ENCODE measurements around the gene DHX8.
A peak's percentile ranks its signal among the peaks of the same experiment; 100 is the strongest.

The DHX8 gene

GRCh38 chr17:43524945-43525575 lies 41.3 kb downstream of the DHX8 start:
- peaks cover 38% of the 10 kb centered on the region for H3K4me1 ChIP-seq (ENCODE audit: control insufficient read depth, insufficient read depth, low read length)
- no peak overlapping the region for H3K27ac ChIP-seq (ENCODE audit: low read depth, low read length)
- H3K36me3 ChIP-seq (ENCODE audit: control insufficient read depth, insufficient read depth, low read length) = peaks cover 86% of the 10 kb centered on the region

GRCh38 chr17:43526886-43527648 lies 43.3 kb downstream of the DHX8 start:
- Histone ChIP-seq H3K4me3 (ENCODE audit: low read depth, low read length) (no peak overlapping the region), H3K36me3 (ENCODE audit: control insufficient read depth, insufficient read depth, low read length) (peaks cover 75% of the 10 kb centered on the region), H3K9me3 (ENCODE audit: control insufficient read depth, insufficient read depth, low read depth, low read length) (no peaks in the 10 kb centered on the region), H3K27me3 (ENCODE audit: control insufficient read depth, insufficient read depth, low read length) (no peaks in the 10 kb centered on the region), H3K27ac (ENCODE audit: low read depth, low read length) (no peak overlapping the region), H3K9ac (ENCODE audit: low read length) (no peak overlapping the region), H3K4me1 (ENCODE audit: control insufficient read depth, insufficient read depth, low read length) (peaks cover 53% of the 10 kb centered on the region)

More at GRCh38 chr17:43524945-43525575, 41.3 kb downstream of the DHX8 start:
- Histone ChIP-seq H3K27me3 (ENCODE audit: control insufficient read depth, insufficient read depth, low read length) (no peaks in the 10 kb centered on the region), H3K9ac (ENCODE audit: low read length) (no peak overlapping the region), H3K4me3 (ENCODE audit: low read depth, low read length) (no peak overlapping the region), H3K9me3 (ENCODE audit: control insufficient read depth, insufficient read depth, low read depth, low read length) (no peaks in the 10 kb centered on the region)

- Histone ChIP-seq H3K4me1 (ENCODE audit: control insufficient read depth, insufficient read depth, low read length) (peaks cover 58% of the 10 kb centered on the region), H3K27ac (ENCODE audit: low read depth, low read length) (no peak overlapping the region), H3K36me3 (ENCODE audit: control insufficient read depth, insufficient read depth, low read length) (peaks cover 79% of the 10 kb centered on the region), H3K4me3 (ENCODE audit: low read depth, low read length) (no peak overlapping the region), H3K27me3 (ENCODE audit: control insufficient read depth, insufficient read depth, low read length) (no peaks in the 10 kb centered on the region), H3K9me3 (ENCODE audit: control insufficient read depth, insufficient read depth, low read depth, low read length) (no peaks in the 10 kb centered on the region), H3K9ac (ENCODE audit: low read length) (no peak overlapping the region)
Measured at GRCh38 chr17:43528319-43528987, 44.7 kb downstream of the DHX8 start.

GRCh38 chr17:43528988-43529814 lies 45.4 kb downstream of the DHX8 start:
- Histone ChIP-seq H3K9ac (ENCODE audit: low read length) (no peak overlapping the region), H3K4me1 (ENCODE audit: control insufficient read depth, insufficient read depth, low read length) (peaks cover 61% of the 10 kb centered on the region), H3K9me3 (ENCODE audit: control insufficient read depth, insufficient read depth, low read depth, low read length) (no peaks in the 10 kb centered on the region), H3K4me3 (ENCODE audit: low read depth, low read length) (no peak overlapping the region), H3K36me3 (ENCODE audit: control insufficient read depth, insufficient read depth, low read length) (peaks cover 77% of the 10 kb centered on the region), H3K27me3 (ENCODE audit: control insufficient read depth, insufficient read depth, low read length) (no peaks in the 10 kb centered on the region), H3K27ac (ENCODE audit: low read depth, low read length) (peak overlapping the region; percentile 74; the same call in 1 of the 2 replicates)

GRCh38 chr17:43529947-43530287 lies 46.1 kb downstream of the DHX8 start:
- Histone ChIP-seq H3K9me3 (ENCODE audit: control insufficient read depth, insufficient read depth, low read depth, low read length) (no peaks in the 10 kb centered on the region), H3K27ac (ENCODE audit: low read depth, low read length) (peak overlapping the region; percentile 74; the same call in 1 of the 2 replicates), H3K4me3 (ENCODE audit: low read depth, low read length) (peak overlapping the region; percentile 49), H3K4me1 (ENCODE audit: control insufficient read depth, insufficient read depth, low read length) (peaks cover 61% of the 10 kb centered on the region), H3K9ac (ENCODE audit: low read length) (peak overlapping the region; percentile 81), H3K27me3 (ENCODE audit: control insufficient read depth, insufficient read depth, low read length) (no peaks in the 10 kb centered on the region), H3K36me3 (ENCODE audit: control insufficient read depth, insufficient read depth, low read length) (peaks cover 72% of the 10 kb centered on the region)

GRCh38 chr17:43530288-43531081 lies 46.7 kb downstream of the DHX8 start:
- Histone ChIP-seq H3K4me1 (ENCODE audit: control insufficient read depth, insufficient read depth, low read length) (peaks cover 58% of the 10 kb centered on the region), H3K9me3 (ENCODE audit: control insufficient read depth, insufficient read depth, low read depth, low read length) (no peaks in the 10 kb centered on the region), H3K36me3 (ENCODE audit: control insufficient read depth, insufficient read depth, low read length) (peaks cover 73% of the 10 kb centered on the region), H3K27me3 (ENCODE audit: control insufficient read depth, insufficient read depth, low read length) (no peaks in the 10 kb centered on the region), H3K27ac (ENCODE audit: low read depth, low read length) (peak overlapping the region; percentile 84), H3K9ac (ENCODE audit: low read length) (peak overlapping the region; percentile 81), H3K4me3 (ENCODE audit: low read depth, low read length) (peak overlapping the region; percentile 49)

- H3K27me3 ChIP-seq (ENCODE audit: control insufficient read depth, insufficient read depth, low read length) = no peaks in the 10 kb centered on the region
- peak overlapping the region; percentile 84 for H3K27ac ChIP-seq (ENCODE audit: low read depth, low read length)
- H3K4me1 ChIP-seq (ENCODE audit: control insufficient read depth, insufficient read depth, low read length) = peaks cover 55% of the 10 kb centered on the region
- peaks cover 77% of the 10 kb centered on the region for H3K36me3 ChIP-seq (ENCODE audit: control insufficient read depth, insufficient read depth, low read length)
- H3K9me3 ChIP-seq (ENCODE audit: control insufficient read depth, insufficient read depth, low read depth, low read length) = no peaks in the 10 kb centered on the region
- peak overlapping the region; percentile 64 for H3K9ac ChIP-seq (ENCODE audit: low read length)
- peak overlapping the region; percentile 21 for H3K4me3 ChIP-seq (ENCODE audit: low read depth, low read length)
Measured at GRCh38 chr17:43531082-43531378, 47.3 kb downstream of the DHX8 start.

GRCh38 chr17:43531955-43532354 lies 48.2 kb downstream of the DHX8 start:
- no peak overlapping the region for H3K9ac ChIP-seq (ENCODE audit: low read length)
- no peaks in the 10 kb centered on the region for H3K27me3 ChIP-seq (ENCODE audit: control insufficient read depth, insufficient read depth, low read length)
- H3K4me1 ChIP-seq (ENCODE audit: control insufficient read depth, insufficient read depth, low read length) = peaks cover 55% of the 10 kb centered on the region
- no peak overlapping the region for H3K4me3 ChIP-seq (ENCODE audit: low read depth, low read length)
- no peak overlapping the region; the same call in 1 of the 2 replicates for H3K27ac ChIP-seq (ENCODE audit: low read depth, low read length)
- H3K9me3 ChIP-seq (ENCODE audit: control insufficient read depth, insufficient read depth, low read depth, low read length) = no peaks in the 10 kb centered on the region
- H3K36me3 ChIP-seq (ENCODE audit: control insufficient read depth, insufficient read depth, low read length) = peaks cover 74% of the 10 kb centered on the region

GRCh38 chr17:43532581-43532980 lies 48.8 kb downstream of the DHX8 start:
- H3K4me1 ChIP-seq (ENCODE audit: control insufficient read depth, insufficient read depth, low read length) = peaks cover 53% of the 10 kb centered on the region
- H3K27ac ChIP-seq (ENCODE audit: low read depth, low read length) = 0 out of 2 replicates have a peak overlapping the region, but pooled peaks have one; percentile 18
- H3K9ac ChIP-seq (ENCODE audit: low read length) = no peak overlapping the region

GRCh38 chr17:43533699-43534098 lies 49.9 kb downstream of the DHX8 start:
- peaks cover 60% of the 10 kb centered on the region for H3K36me3 ChIP-seq (ENCODE audit: control insufficient read depth, insufficient read depth, low read length)
- no peak overlapping the region for H3K4me3 ChIP-seq (ENCODE audit: low read depth, low read length)
- H3K9ac ChIP-seq (ENCODE audit: low read length) = no peak overlapping the region
- H3K27ac ChIP-seq (ENCODE audit: low read depth, low read length) = no peak overlapping the region
- H3K27me3 ChIP-seq (ENCODE audit: control insufficient read depth, insufficient read depth, low read length) = no peaks in the 10 kb centered on the region
- H3K9me3 ChIP-seq (ENCODE audit: control insufficient read depth, insufficient read depth, low read depth, low read length) = no peaks in the 10 kb centered on the region
- H3K4me1 ChIP-seq (ENCODE audit: control insufficient read depth, insufficient read depth, low read length) = peaks cover 53% of the 10 kb centered on the region

More at GRCh38 chr17:43532581-43532980, 48.8 kb downstream of the DHX8 start:
- Histone ChIP-seq H3K9me3 (ENCODE audit: control insufficient read depth, insufficient read depth, low read depth, low read length) (no peaks in the 10 kb centered on the region), H3K36me3 (ENCODE audit: control insufficient read depth, insufficient read depth, low read length) (peaks cover 68% of the 10 kb centered on the region), H3K27me3 (ENCODE audit: control insufficient read depth, insufficient read depth, low read length) (no peaks in the 10 kb centered on the region), H3K4me3 (ENCODE audit: low read depth, low read length) (no peak overlapping the region)
